Measurements from ENCODE around the gene RARS2. TPM values are rescaled to one million over a fixed set of nuclear protein-coding genes. Genes with fewer than 3 reads are reported as not detected.

Gene RARS2
- total and polyA plus RNA-seq, 2 experiments from 2014 or later, result 31.8 to 38.5 TPM

DNA sequence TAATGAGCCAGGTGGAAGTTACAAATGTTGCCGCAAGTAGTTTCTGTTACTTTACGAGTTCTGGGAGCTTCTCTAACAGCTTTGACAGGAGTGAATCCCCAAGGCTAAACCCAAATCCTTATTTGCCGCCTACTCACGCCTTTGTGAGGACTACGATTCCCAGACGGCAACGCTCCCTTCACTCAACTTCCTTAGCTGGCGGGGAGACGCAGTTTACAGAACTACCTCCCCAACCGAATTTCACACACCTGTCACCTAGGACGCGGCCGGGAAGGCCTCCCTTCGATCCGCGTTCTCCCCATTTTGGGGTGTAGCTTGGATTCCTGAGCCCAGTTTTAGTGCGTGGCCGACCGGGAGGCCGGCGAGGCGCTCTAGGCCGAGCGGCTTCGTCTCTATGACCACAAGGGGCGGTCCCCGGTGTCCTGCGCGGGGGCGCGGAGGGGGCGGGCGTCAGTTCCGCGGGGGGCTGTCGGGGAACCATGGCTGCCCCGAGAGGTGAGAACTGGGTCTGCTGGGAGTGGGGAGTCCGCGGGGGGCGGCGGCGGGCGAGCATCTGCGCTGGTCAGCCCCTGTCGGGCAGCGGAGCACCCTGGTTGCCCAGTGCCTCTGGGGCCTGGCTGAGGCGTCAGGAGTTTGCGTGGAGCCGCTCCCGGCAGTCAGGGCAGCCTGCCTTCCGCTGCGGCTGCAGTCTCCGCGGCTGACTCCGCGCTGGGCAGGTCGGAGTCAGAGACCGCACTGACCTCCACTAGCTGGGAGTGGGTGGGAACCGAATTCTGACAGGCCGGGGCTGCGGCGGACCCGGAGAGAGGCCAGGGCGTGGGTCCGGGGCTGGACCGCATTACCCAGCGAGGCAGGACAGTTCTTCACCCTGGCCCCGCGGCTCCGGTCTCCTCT lies 117.0 kb downstream of the RARS2 start, which contains the start of gene SLC35A1:
TSS of gene SLC35A1 (plus strand) at position 450 of the 894 bp plus-strand sequence. CDS start at position 480, 30 bp downstream.
- Mint-ChIP-seq H3K4me1 (peaks cover 6% of the 10 kb centered on the region; the same call in 2 of the 3 replicates), H3K36me3 (ENCODE audit: low read depth) (no peaks in the 10 kb centered on the region), H3K4me3 (peak within 1 kb of the TSS; percentile 99), H3K27me3 (ENCODE audit: insufficient read depth, low read depth, poor library complexity) (peaks cover 2% of the 10 kb centered on the region), H3K27ac (peak within 1 kb of the TSS; percentile 99), H3K9me3 (no peaks in the 10 kb centered on the region)
- Histone ChIP-seq H2AFZ (peak within 1 kb of the TSS; percentile 91), H3F3A (replicated peaks; ENCODE audit: low read depth) (no peaks in the 10 kb centered on the region), H4K20me1 (replicated peaks; ENCODE audit: insufficient read depth) (no peaks in the 10 kb centered on the region), H3K9me2 (ENCODE audit: insufficient read depth) (no peaks in the 10 kb centered on the region), H3K27ac (ENCODE audit: low read depth) (no peak within 1 kb of the TSS; the same call in 1 of the 2 replicates), H3K27me3 (ENCODE audit: insufficient read depth) (no peaks in the 10 kb centered on the region), H3K4me3 (peak within 1 kb of the TSS; percentile 77), H3K36me3 (ENCODE audit: insufficient read depth) (no peaks in the 10 kb centered on the region), H3K79me2 (replicated peaks; ENCODE audit: insufficient read depth) (no peaks in the 10 kb centered on the region), H3K4me2 (peak within 1 kb of the TSS; percentile 95), H3K4me1 (ENCODE audit: insufficient read depth) (peaks cover 7% of the 10 kb centered on the region; the same call in 1 of the 2 replicates)
- TF ChIP-seq, protein P1, sequence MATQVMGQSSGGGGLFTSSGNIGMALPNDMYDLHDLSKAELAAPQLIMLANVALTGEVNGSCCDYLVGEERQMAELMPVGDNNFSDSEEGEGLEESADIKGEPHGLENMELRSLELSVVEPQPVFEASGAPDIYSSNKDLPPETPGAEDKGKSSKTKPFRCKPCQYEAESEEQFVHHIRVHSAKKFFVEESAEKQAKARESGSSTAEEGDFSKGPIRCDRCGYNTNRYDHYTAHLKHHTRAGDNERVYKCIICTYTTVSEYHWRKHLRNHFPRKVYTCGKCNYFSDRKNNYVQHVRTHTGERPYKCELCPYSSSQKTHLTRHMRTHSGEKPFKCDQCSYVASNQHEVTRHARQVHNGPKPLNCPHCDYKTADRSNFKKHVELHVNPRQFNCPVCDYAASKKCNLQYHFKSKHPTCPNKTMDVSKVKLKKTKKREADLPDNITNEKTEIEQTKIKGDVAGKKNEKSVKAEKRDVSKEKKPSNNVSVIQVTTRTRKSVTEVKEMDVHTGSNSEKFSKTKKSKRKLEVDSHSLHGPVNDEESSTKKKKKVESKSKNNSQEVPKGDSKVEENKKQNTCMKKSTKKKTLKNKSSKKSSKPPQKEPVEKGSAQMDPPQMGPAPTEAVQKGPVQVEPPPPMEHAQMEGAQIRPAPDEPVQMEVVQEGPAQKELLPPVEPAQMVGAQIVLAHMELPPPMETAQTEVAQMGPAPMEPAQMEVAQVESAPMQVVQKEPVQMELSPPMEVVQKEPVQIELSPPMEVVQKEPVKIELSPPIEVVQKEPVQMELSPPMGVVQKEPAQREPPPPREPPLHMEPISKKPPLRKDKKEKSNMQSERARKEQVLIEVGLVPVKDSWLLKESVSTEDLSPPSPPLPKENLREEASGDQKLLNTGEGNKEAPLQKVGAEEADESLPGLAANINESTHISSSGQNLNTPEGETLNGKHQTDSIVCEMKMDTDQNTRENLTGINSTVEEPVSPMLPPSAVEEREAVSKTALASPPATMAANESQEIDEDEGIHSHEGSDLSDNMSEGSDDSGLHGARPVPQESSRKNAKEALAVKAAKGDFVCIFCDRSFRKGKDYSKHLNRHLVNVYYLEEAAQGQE (IDR thresholded peaks at IDR 0.05; ENCODE audit: unreplicated experiment), result no peak
- no peak for TF ChIP-seq NANOG (IDR thresholded peaks at IDR 0.05; ENCODE audit: borderline replicate concordance)
- no peak for TF ChIP-seq JUNB (IDR thresholded peaks at IDR 0.05; ENCODE audit: unreplicated experiment)
- peak; percentile 80 for TF ChIP-seq POLR2AphosphoS5 (IDR thresholded peaks at IDR 0.05; ENCODE audit: low read depth)
- peak; percentile 20; the same call in 1 of the 2 replicates for TF ChIP-seq CREB1 (CRISPR knock-in tag; IDR thresholded peaks at IDR 0.05; ENCODE audit: low read depth)
- TF ChIP-seq ZNF114 (CRISPR knock-in tag; IDR thresholded peaks at IDR 0.05), result no peak
- no peak for TF ChIP-seq EZH2 (IDR thresholded peaks at IDR 0.05; ENCODE audit: low read depth, unreplicated experiment)
- TF ChIP-seq, protein P2, sequence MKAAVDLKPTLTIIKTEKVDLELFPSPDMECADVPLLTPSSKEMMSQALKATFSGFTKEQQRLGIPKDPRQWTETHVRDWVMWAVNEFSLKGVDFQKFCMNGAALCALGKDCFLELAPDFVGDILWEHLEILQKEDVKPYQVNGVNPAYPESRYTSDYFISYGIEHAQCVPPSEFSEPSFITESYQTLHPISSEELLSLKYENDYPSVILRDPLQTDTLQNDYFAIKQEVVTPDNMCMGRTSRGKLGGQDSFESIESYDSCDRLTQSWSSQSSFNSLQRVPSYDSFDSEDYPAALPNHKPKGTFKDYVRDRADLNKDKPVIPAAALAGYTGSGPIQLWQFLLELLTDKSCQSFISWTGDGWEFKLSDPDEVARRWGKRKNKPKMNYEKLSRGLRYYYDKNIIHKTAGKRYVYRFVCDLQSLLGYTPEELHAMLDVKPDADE (IDR thresholded peaks at IDR 0.05), result peak; percentile 86
- no peak for TF ChIP-seq EZH2phosphoT487 (IDR thresholded peaks at IDR 0.05; ENCODE audit: unreplicated experiment)
- TF ChIP-seq, protein P3, sequence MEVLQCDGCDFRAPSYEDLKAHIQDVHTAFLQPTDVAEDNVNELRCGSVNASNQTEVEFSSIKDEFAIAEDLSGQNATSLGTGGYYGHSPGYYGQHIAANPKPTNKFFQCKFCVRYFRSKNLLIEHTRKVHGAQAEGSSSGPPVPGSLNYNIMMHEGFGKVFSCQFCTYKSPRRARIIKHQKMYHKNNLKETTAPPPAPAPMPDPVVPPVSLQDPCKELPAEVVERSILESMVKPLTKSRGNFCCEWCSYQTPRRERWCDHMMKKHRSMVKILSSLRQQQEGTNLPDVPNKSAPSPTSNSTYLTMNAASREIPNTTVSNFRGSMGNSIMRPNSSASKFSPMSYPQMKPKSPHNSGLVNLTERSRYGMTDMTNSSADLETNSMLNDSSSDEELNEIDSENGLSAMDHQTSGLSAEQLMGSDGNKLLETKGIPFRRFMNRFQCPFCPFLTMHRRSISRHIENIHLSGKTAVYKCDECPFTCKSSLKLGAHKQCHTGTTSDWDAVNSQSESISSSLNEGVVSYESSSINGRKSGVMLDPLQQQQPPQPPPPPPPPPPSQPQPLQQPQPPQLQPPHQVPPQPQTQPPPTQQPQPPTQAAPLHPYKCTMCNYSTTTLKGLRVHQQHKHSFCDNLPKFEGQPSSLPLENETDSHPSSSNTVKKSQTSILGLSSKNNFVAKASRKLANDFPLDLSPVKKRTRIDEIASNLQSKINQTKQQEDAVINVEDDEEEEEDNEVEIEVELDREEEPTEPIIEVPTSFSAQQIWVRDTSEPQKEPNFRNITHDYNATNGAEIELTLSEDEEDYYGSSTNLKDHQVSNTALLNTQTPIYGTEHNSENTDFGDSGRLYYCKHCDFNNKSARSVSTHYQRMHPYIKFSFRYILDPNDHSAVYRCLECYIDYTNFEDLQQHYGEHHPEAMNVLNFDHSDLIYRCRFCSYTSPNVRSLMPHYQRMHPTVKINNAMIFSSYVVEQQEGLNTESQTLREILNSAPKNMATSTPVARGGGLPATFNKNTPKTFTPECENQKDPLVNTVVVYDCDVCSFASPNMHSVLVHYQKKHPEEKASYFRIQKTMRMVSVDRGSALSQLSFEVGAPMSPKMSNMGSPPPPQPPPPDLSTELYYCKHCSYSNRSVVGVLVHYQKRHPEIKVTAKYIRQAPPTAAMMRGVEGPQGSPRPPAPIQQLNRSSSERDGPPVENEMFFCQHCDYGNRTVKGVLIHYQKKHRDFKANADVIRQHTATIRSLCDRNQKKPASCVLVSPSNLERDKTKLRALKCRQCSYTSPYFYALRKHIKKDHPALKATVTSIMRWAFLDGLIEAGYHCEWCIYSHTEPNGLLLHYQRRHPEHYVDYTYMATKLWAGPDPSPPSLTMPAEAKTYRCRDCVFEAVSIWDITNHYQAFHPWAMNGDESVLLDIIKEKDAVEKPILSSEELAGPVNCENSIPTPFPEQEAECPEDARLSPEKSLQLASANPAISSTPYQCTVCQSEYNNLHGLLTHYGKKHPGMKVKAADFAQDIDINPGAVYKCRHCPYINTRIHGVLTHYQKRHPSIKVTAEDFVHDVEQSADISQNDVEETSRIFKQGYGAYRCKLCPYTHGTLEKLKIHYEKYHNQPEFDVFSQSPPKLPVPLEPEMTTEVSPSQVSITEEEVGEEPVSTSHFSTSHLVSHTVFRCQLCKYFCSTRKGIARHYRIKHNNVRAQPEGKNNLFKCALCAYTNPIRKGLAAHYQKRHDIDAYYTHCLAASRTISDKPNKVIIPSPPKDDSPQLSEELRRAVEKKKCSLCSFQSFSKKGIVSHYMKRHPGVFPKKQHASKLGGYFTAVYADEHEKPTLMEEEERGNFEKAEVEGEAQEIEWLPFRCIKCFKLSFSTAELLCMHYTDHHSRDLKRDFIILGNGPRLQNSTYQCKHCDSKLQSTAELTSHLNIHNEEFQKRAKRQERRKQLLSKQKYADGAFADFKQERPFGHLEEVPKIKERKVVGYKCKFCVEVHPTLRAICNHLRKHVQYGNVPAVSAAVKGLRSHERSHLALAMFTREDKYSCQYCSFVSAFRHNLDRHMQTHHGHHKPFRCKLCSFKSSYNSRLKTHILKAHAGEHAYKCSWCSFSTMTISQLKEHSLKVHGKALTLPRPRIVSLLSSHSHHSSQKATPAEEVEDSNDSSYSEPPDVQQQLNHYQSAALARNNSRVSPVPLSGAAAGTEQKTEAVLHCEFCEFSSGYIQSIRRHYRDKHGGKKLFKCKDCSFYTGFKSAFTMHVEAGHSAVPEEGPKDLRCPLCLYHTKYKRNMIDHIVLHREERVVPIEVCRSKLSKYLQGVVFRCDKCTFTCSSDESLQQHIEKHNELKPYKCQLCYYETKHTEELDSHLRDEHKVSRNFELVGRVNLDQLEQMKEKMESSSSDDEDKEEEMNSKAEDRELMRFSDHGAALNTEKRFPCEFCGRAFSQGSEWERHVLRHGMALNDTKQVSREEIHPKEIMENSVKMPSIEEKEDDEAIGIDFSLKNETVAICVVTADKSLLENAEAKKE (CRISPR knock-in tag; IDR thresholded peaks at IDR 0.05), result no peak
- TF ChIP-seq, protein P4, sequence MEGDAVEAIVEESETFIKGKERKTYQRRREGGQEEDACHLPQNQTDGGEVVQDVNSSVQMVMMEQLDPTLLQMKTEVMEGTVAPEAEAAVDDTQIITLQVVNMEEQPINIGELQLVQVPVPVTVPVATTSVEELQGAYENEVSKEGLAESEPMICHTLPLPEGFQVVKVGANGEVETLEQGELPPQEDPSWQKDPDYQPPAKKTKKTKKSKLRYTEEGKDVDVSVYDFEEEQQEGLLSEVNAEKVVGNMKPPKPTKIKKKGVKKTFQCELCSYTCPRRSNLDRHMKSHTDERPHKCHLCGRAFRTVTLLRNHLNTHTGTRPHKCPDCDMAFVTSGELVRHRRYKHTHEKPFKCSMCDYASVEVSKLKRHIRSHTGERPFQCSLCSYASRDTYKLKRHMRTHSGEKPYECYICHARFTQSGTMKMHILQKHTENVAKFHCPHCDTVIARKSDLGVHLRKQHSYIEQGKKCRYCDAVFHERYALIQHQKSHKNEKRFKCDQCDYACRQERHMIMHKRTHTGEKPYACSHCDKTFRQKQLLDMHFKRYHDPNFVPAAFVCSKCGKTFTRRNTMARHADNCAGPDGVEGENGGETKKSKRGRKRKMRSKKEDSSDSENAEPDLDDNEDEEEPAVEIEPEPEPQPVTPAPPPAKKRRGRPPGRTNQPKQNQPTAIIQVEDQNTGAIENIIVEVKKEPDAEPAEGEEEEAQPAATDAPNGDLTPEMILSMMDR (conservative IDR thresholded peaks at IDR 0.05; ENCODE audit: low read depth in 2 of 2), result no peak
- TF ChIP-seq STAT1 (IDR thresholded peaks at IDR 0.05; ENCODE audit: unreplicated experiment), result no peak
- no peak for TF ChIP-seq ZNF331 (CRISPR knock-in tag; IDR thresholded peaks at IDR 0.05; ENCODE audit: low read depth)
- ATAC-seq (peak; percentile 91), DNase-seq (ENCODE audit: low spot score) (peak; percentile 89)
